Activated T-cell treated with anti-CD3 and anti-CD28 coated beads, Interleukin-2, amount 50 U/mL, for 72 hours (primary cell): ENCODE measurements around the gene VTCN1. TPM values are rescaled to one million over a fixed set of nuclear protein-coding genes. Genes with fewer than 3 reads are reported as not detected.

Experiments used
- ATAC-seq, 2 donors: fragments of 150-1000 bp; cut with Tn5 transposase; replicated peaks in 1 of 2; 2 replicates each; pipeline ENCODE4 v1.10.0; 2021; ENCODE audit warnings: moderate library complexity in 2 of 2, mild to moderate bottlenecking in 1 of 2
- DNase-seq, 2 donors: peaks; one replicate each; pipeline ENCODE4 v3.0.0; 2021 to 2022; ENCODE audit warnings: mixed read lengths in 1 of 2
- H3K27ac Mint-ChIP-seq: one replicate; pipeline ENCODE4 v1.8.0; 2022; ENCODE audit warnings: mild to moderate bottlenecking, moderate library complexity, mixed read lengths
- H3K27me3 Mint-ChIP-seq: one replicate; pipeline ENCODE4 v1.8.0; 2022; ENCODE audit warnings: low read depth, mixed read lengths
- H3K36me3 Mint-ChIP-seq, 2 donors: one replicate each; pipeline ENCODE4 v1.8.0; 2022; ENCODE audit warnings: mixed read lengths in 2 of 2, mild to moderate bottlenecking in 1 of 2; ENCODE audit not compliant: insufficient read depth in 2 of 2
- H3K4me1 Mint-ChIP-seq: one replicate; pipeline ENCODE4 v1.8.0; 2022; ENCODE audit warnings: low read depth, mixed read lengths
- H3K4me3 Mint-ChIP-seq, 2 donors: one replicate each; pipeline ENCODE4 v1.8.0; 2022; ENCODE audit warnings: mild to moderate bottlenecking in 2 of 2, mixed read lengths in 2 of 2, moderate library complexity in 2 of 2
- H3K9me3 Mint-ChIP-seq, 2 donors: one replicate each; pipeline ENCODE4 v1.8.0; 2022; ENCODE audit warnings: mixed read lengths in 2 of 2
- total RNA-seq, 2 donors: library from RNA; stranded (reverse); gene quantifications; one replicate each; pipeline ENCODE4 v1.2.3, GENCODE V29; 2022

The VTCN1 gene
- total RNA-seq, 2 donors from 2014 or later = not detected

GRCh38 chr1:117198097-117198496 lies 12.6 kb downstream of the VTCN1 start:
- ATAC-seq (no peak), DNase-seq (no peak)
- Mint-ChIP-seq H3K9me3 (no peaks in the 10 kb centered on the region), H3K4me1 (no peaks in the 10 kb centered on the region), H3K36me3 (no peaks in the 10 kb centered on the region), H3K27me3 (peaks cover 13% of the 10 kb centered on the region), H3K27ac (no peak overlapping the region), H3K4me3 (no peak overlapping the region)

DNA sequence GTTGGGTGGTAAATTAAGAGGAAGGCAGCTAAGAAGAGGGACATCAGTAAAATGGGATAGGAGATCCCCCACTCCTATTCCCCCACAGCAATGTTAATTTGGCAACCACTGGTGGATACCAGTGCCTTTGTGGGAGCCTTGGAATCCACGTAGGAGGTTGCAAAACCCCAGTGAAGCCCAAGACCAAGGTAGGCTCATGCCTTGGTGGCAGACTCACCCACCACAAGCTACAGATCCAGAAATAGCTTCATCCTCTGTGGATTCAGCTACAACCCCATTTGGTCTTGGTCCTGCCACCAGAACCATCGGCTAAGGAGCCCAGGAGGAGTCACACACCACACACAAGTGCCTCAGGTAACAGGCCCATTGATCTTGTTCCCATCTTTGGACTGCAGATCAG lies 21.0 kb downstream of the VTCN1 start:
- no peak for ATAC-seq
- Mint-ChIP-seq H3K4me1 (no peaks in the 10 kb centered on the region), H3K27me3 (peaks cover 16% of the 10 kb centered on the region), H3K9me3 (peaks cover 2 to 3% of the 10 kb centered on the region in 2 donors), H3K4me3 (no peak overlapping the region), H3K36me3 (no peaks in the 10 kb centered on the region), H3K27ac (no peak overlapping the region)
- no peak for DNase-seq

- ATAC-seq (no peak), DNase-seq (no peak)
- Mint-ChIP-seq H3K4me1 (no peaks in the 10 kb centered on the region), H3K4me3 (no peak overlapping the region), H3K36me3 (no peaks in the 10 kb centered on the region), H3K27ac (no peak overlapping the region), H3K9me3 (peaks cover 2 to 3% of the 10 kb centered on the region in 2 donors), H3K27me3 (peaks cover 16% of the 10 kb centered on the region)
Measured at GRCh38 chr1:117188816-117189437, 21.8 kb downstream of the VTCN1 start.

DNA sequence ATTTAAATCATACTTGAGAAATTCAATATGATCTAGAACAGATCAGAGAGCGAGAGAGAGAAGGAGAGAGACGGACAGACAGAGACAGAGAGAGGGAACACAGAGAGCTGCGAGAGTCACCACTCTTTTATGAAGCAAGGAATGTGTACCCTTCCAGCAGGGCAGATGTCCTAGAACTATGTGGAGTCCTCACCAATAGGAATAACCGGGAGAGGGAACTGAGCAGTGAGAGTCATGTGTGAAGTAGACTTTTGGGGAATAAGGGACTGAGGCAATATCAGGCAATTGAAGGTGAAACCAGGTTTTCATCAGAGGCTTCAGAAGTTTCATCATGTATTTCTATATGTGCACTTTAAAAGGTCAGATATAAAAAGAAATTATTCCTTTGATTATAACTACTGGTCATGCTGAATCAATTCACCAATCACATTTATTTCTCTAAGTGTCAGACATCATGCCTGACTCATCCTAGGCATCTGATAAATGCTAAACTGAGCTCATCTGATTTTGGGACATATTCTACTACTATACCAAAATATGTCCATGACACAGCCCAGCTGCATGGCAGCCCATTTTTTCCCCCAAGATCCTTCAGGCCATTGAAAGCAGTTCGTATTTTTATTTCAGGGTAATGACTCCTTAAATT lies 22.4 kb downstream of the VTCN1 start:
- DNase-seq = no peak
- Mint-ChIP-seq H3K9me3 (peaks cover 2 to 3% of the 10 kb centered on the region in 2 donors), H3K27ac (no peak overlapping the region), H3K4me3 (no peak overlapping the region), H3K27me3 (peaks cover 16% of the 10 kb centered on the region), H3K36me3 (no peaks in the 10 kb centered on the region), H3K4me1 (no peaks in the 10 kb centered on the region)
- ATAC-seq = no peak

- no peaks in the 10 kb centered on the region for H3K9me3 Mint-ChIP-seq
- H3K27me3 Mint-ChIP-seq = peaks cover 9% of the 10 kb centered on the region
- H3K4me3 Mint-ChIP-seq = no peak overlapping the region
- no peaks in the 10 kb centered on the region for H3K36me3 Mint-ChIP-seq
- ATAC-seq (no peak), DNase-seq (no peak)
- H3K27ac Mint-ChIP-seq = no peak overlapping the region
- no peaks in the 10 kb centered on the region for H3K4me1 Mint-ChIP-seq
Measured at GRCh38 chr1:117183112-117183511, 27.6 kb downstream of the VTCN1 start.

DNA sequence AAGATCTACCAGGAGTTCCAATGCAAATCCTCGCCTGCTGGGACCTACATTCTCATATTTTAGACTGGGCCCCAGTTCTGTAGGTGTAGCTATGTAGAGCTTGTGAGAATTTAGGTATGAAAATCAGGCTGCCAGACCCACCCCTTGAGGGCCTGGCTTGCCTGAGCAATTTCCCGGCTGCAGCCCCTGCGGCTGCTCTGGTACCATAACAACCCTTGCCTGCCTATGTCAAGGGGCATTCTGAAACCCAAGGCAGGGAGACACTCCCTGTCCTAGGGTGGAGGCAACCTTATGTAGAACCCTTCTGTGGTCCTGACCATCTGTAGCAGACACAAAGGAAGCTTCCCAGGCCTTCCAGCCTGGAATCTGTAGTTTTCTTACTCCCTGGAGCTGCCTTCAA lies 28.4 kb downstream of the VTCN1 start:
- Mint-ChIP-seq H3K36me3 (no peaks in the 10 kb centered on the region), H3K9me3 (no peaks in the 10 kb centered on the region), H3K27ac (no peak overlapping the region), H3K4me1 (no peaks in the 10 kb centered on the region), H3K27me3 (peaks cover 5% of the 10 kb centered on the region), H3K4me3 (no peak overlapping the region)
- ATAC-seq = no peak
- no peak for DNase-seq

DNA sequence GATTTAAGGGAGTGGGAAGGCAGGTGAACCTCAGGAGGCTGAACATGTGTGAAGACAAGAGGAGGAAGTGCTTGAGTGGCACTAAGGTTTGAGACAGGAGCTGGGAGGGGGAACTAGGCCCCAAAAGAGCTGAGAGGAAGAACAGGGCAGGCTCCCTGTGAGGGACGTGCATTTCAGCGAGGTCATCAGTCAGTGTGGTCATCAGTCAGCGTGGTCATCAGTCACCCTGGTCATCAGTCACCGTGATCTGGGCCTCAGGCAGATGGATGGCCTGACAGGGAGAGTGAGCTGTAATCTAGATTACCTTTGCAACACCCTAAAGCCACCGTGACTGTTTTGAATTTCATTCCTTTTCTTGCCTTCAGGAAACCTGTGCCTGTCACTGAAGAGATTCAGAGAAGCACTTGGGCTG lies 29.1 kb downstream of the VTCN1 start:
- Mint-ChIP-seq H3K4me1 (no peaks in the 10 kb centered on the region), H3K27me3 (peaks cover 5% of the 10 kb centered on the region)
- DNase-seq = no peak

GRCh38 chr1:117180147-117180967 lies 30.4 kb downstream of the VTCN1 start:
- Mint-ChIP-seq H3K9me3 (no peaks in the 10 kb centered on the region), H3K27me3 (no peaks in the 10 kb centered on the region), H3K27ac (no peak overlapping the region), H3K4me1 (no peaks in the 10 kb centered on the region), H3K4me3 (no peak overlapping the region), H3K36me3 (no peaks in the 10 kb centered on the region)
- no peak for DNase-seq
- no peak for ATAC-seq

More for the DNA sequence above, 29.1 kb downstream of the VTCN1 start:
- H3K36me3 Mint-ChIP-seq = no peaks in the 10 kb centered on the region
- H3K27ac Mint-ChIP-seq = no peak overlapping the region
- H3K9me3 Mint-ChIP-seq = no peaks in the 10 kb centered on the region
- H3K4me3 Mint-ChIP-seq = no peak overlapping the region
- ATAC-seq = no peak

GRCh38 chr1:117179471-117179870 lies 31.3 kb downstream of the VTCN1 start:
- Mint-ChIP-seq H3K27ac (no peak overlapping the region), H3K36me3 (no peaks in the 10 kb centered on the region), H3K4me3 (no peak overlapping the region), H3K9me3 (no peaks in the 10 kb centered on the region), H3K27me3 (no peaks in the 10 kb centered on the region), H3K4me1 (no peaks in the 10 kb centered on the region)
- ATAC-seq (no peak), DNase-seq (no peak)

- ATAC-seq (no peak), DNase-seq (no peak)
- no peaks in the 10 kb centered on the region for H3K9me3 Mint-ChIP-seq
- no peaks in the 10 kb centered on the region for H3K4me1 Mint-ChIP-seq
- no peaks in the 10 kb centered on the region for H3K36me3 Mint-ChIP-seq
- no peak overlapping the region for H3K4me3 Mint-ChIP-seq
- no peaks in the 10 kb centered on the region for H3K27me3 Mint-ChIP-seq
- no peak overlapping the region for H3K27ac Mint-ChIP-seq
Measured at GRCh38 chr1:117178756-117179155, 32.0 kb downstream of the VTCN1 start.

DNA sequence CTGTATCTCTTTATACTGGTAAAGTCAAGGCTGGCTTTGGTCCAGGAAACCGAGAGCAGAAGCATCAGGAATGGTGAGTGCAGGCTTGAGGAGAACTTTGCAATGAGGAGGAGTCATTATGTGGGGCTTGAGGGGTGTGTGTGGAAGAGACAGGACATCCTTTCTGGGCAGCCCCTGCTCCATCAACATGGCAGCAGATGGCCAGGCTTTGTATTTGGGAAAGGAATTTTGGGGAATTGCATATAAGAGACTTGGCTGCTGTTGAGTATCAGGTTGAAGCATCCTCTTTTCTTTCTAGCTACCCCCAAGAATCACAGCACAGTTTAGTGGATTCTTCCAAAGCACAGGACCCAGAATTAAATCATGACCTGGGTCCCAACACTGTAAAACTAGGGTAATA lies 33.4 kb downstream of the VTCN1 start:
- Mint-ChIP-seq H3K36me3 (no peaks in the 10 kb centered on the region), H3K27me3 (no peaks in the 10 kb centered on the region), H3K4me1 (no peaks in the 10 kb centered on the region), H3K27ac (no peak overlapping the region), H3K9me3 (no peaks in the 10 kb centered on the region), H3K4me3 (no peak overlapping the region)
- DNase-seq (no peak), ATAC-seq (no peak)

DNA sequence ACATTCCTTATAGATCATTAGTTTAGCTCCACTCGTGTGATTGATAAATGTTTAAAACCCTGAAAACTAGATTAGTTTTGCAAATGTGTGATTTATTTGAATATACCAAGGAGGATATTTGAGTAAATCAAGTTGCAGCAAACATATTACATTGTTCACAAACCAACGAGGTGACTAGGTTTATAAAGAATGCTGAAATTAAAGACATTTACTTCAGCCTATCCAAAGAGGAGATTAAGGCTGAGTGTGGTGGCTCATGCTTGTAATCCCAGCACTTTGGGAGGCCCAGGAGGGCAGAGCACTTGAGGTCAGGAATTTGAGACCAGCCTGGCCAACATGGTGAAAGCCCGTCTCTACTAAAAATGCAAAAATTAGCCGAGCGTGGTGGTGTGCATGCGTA lies 34.1 kb downstream of the VTCN1 start:
- Mint-ChIP-seq H3K4me3 (no peak overlapping the region), H3K27me3 (no peaks in the 10 kb centered on the region), H3K4me1 (no peaks in the 10 kb centered on the region), H3K9me3 (no peaks in the 10 kb centered on the region), H3K27ac (no peak overlapping the region), H3K36me3 (no peaks in the 10 kb centered on the region)
- ATAC-seq (no peak), DNase-seq (no peak)

- Mint-ChIP-seq H3K9me3 (no peaks in the 10 kb centered on the region), H3K27me3 (no peaks in the 10 kb centered on the region), H3K4me3 (no peak overlapping the region), H3K36me3 (no peaks in the 10 kb centered on the region), H3K4me1 (no peaks in the 10 kb centered on the region), H3K27ac (no peak overlapping the region)
- DNase-seq (no peak), ATAC-seq (no peak)
Measured at GRCh38 chr1:117174851-117175250, 35.9 kb downstream of the VTCN1 start.
